T-cell (primary cell): ENCODE results near the gene AMOT. TPM values are rescaled to one million over a fixed set of nuclear protein-coding genes. Genes with fewer than 3 reads are reported as not detected.

ENCODE experiments used
- ATAC-seq, 4 experiments: fragments of 200-7000 bp in 3 of 4; fragments of 150-1000 bp in 1 of 4; cut with Tn5 transposase; replicated peaks in 1 of 4; 1 replicate in 3 of 4; 2 replicates in 1 of 4; pipeline ENCODE4 v1.10.0; 2021; ENCODE audit warnings: moderate library complexity in 3 of 4, mild to moderate bottlenecking in 2 of 4, moderate number of reproducible peaks in 1 of 4
- CTCF ChIA-PET, 2 donors: fragments of 300-600 bp; sonication (Branson Sonifier 250); formaldehyde crosslinking; loops; one replicate each; lab custom pipeline; 2022; ENCODE audit warnings: antibody characterized with exemption in 2 of 2; lab: Charles Lee
- POLR2A ChIA-PET, 2 donors: fragments of 300-600 bp; sonication (Branson Sonifier 250); formaldehyde crosslinking; loops; one replicate each; lab custom pipeline; 2022; ENCODE audit warnings: antibody characterized with exemption in 2 of 2; lab: Charles Lee
- DNase-seq, 35 experiments: peaks; one replicate each; pipeline versions ENCODE4 v3.0.0 to v3.0.0-alpha.2; 2013 to 2023
- H3K27ac ChIP-seq: one replicate; pipeline ENCODE4 v1.5.1; 2013; ENCODE audit warnings: low read length
- H3K27me3 ChIP-seq, 2 experiments: replicated peaks in 1 of 2; 1 replicate in 1 of 2; 2 replicates in 1 of 2; pipeline versions ENCODE4 v1.6.1 to v1.7.0; 2013; ENCODE audit warnings: low read length in 1 of 2, mixed read lengths in 1 of 2; ENCODE audit not compliant: control insufficient read depth in 2 of 2, insufficient read depth in 2 of 2; ENCODE audit errors: extremely low read depth in 1 of 2
- H3K36me3 ChIP-seq, 2 donors: 1 replicate in 1 of 2; 2 replicates in 1 of 2; pipeline versions ENCODE4 v1.6.1 to v1.7.0; 2013; ENCODE audit warnings: low read length in 1 of 2; ENCODE audit not compliant: control insufficient read depth in 2 of 2, insufficient read depth in 1 of 2; ENCODE audit errors: extremely low read depth in 1 of 2
- H3K4me1 ChIP-seq, 2 experiments: 1 replicate in 1 of 2; 2 replicates in 1 of 2; pipeline versions ENCODE4 v1.6.1 to v1.7.0; 2013; ENCODE audit warnings: low read length in 2 of 2, mixed read lengths in 1 of 2; ENCODE audit not compliant: insufficient read depth in 2 of 2, control insufficient read depth in 1 of 2; ENCODE audit errors: extremely low read depth in 1 of 2
- H3K4me3 ChIP-seq, 2 donors: 1 replicate in 1 of 2; 2 replicates in 1 of 2; pipeline versions ENCODE4 v1.5.1 to v1.7.0; 2013; ENCODE audit warnings: mild to moderate bottlenecking in 2 of 2, low read length in 1 of 2, moderate library complexity in 1 of 2; ENCODE audit not compliant: control insufficient read depth in 1 of 2; ENCODE audit errors: extremely low read depth in 1 of 2
- H3K9me3 ChIP-seq: 2 replicates; pipeline ENCODE4 v1.7.0; 2013
- H3K27ac Mint-ChIP-seq, 2 donors: one replicate each; pipeline ENCODE4 v1.8.0; 2020 to 2021; ENCODE audit warnings: mild to moderate bottlenecking in 2 of 2, mixed read lengths in 2 of 2
- H3K27me3 Mint-ChIP-seq, 2 donors: one replicate each; pipeline ENCODE4 v1.8.0; 2021 to 2022; ENCODE audit warnings: mixed read lengths in 2 of 2
- H3K36me3 Mint-ChIP-seq: one replicate; pipeline ENCODE4 v1.8.0; 2021; ENCODE audit warnings: mixed read lengths
- H3K4me1 Mint-ChIP-seq, 3 donors: one replicate each; pipeline ENCODE4 v1.8.0; 2020 to 2022; ENCODE audit warnings: mixed read lengths in 3 of 3, mild to moderate bottlenecking in 1 of 3
- H3K4me3 Mint-ChIP-seq, 3 donors: one replicate each; pipeline ENCODE4 v1.8.0; 2020 to 2022; ENCODE audit warnings: mild to moderate bottlenecking in 3 of 3, mixed read lengths in 3 of 3, moderate library complexity in 3 of 3
- H3K9me3 Mint-ChIP-seq, 3 donors: one replicate each; pipeline ENCODE4 v1.8.0; 2020 to 2022; ENCODE audit warnings: mixed read lengths in 3 of 3
- WGBS: methylation state at CpG from one replicate; pipeline ENCODE4 v1.1.5; 2013; ENCODE audit warnings: missing lambda C conversion rate; ENCODE audit not compliant: insufficient coverage; 5-methylcytosine and 5-hydroxymethylcytosine counted together
- total RNA-seq, 35 experiments: library from RNA in 6 of 35; stranded (reverse) in 6 of 35; fragments of 120-200 nt in 1 of 35; gene quantifications; one replicate each; pipeline versions ENCODE4 v1.2.1 to v1.2.4 and lab custom pipeline; 2013 to 2026

The AMOT gene
- total RNA-seq, 5 donors from 2014 or later (not counting 1 experiment from before 2014, with no cell fraction given): 2.7 to 3.9 (median 3.6) TPM

GRCh38 chrX:112774651-112775293, 65.9 kb downstream of the AMOT start:
- H3K4me3 Mint-ChIP-seq: no peak overlapping the region
- Histone ChIP-seq H3K27ac (no peak overlapping the region), H3K36me3 (no peaks in the 10 kb centered on the region), H3K4me1 (no peaks in the 10 kb centered on the region), H3K9me3 (no peaks in the 10 kb centered on the region), H3K4me3 (no peak overlapping the region), H3K27me3 (no peaks in the 10 kb centered on the region)
- no peak for DNase-seq
- 100% methylated on average over 2 of the region's 10 CpGs for WGBS
- H3K36me3 Mint-ChIP-seq: peaks cover 17% of the 10 kb centered on the region
- H3K27ac Mint-ChIP-seq: no peak overlapping the region
- ChIA-PET POLR2A (no interaction called here), CTCF (no interaction called here)
- H3K27me3 Mint-ChIP-seq: peaks cover 0 to 10% of the 10 kb centered on the region in 2 donors
- no peaks in the 10 kb centered on the region for H3K9me3 Mint-ChIP-seq
- no peaks in the 10 kb centered on the region for H3K4me1 Mint-ChIP-seq
- no peak for ATAC-seq

- no peak for DNase-seq
- H3K4me1 ChIP-seq: no peaks in the 10 kb centered on the region
- no peak for ATAC-seq
- H3K36me3 Mint-ChIP-seq: peaks cover 17% of the 10 kb centered on the region
- H3K27ac ChIP-seq: no peak overlapping the region
- H3K9me3 ChIP-seq: no peaks in the 10 kb centered on the region
- H3K36me3 ChIP-seq: no peaks in the 10 kb centered on the region
- H3K27ac Mint-ChIP-seq: no peak overlapping the region
- WGBS: no CpG with 5 or more reads among the region's 4 CpGs
- H3K27me3 Mint-ChIP-seq: peaks cover 0 to 10% of the 10 kb centered on the region in 2 donors
- H3K9me3 Mint-ChIP-seq: no peaks in the 10 kb centered on the region
- H3K4me3 ChIP-seq: no peak overlapping the region
- ChIA-PET CTCF (no interaction called here), POLR2A (no interaction called here)
- no peaks in the 10 kb centered on the region for H3K4me1 Mint-ChIP-seq
- H3K4me3 Mint-ChIP-seq: no peak overlapping the region
- no peaks in the 10 kb centered on the region for H3K27me3 ChIP-seq
Measured at GRCh38 chrX:112774142-112774541, 66.5 kb downstream of the AMOT start.

GRCh38 chrX:112769034-112769433, 71.6 kb downstream of the AMOT start:
- no peaks in the 10 kb centered on the region for H3K9me3 Mint-ChIP-seq
- Histone ChIP-seq H3K27me3 (no peaks in the 10 kb centered on the region), H3K36me3 (no peaks in the 10 kb centered on the region), H3K27ac (no peak overlapping the region), H3K9me3 (no peaks in the 10 kb centered on the region), H3K4me3 (no peak overlapping the region), H3K4me1 (no peaks in the 10 kb centered on the region)
- WGBS: no CpG with 5 or more reads among the region's 3 CpGs
- H3K27ac Mint-ChIP-seq: no peak overlapping the region
- peaks cover 0 to 7% of the 10 kb centered on the region in 2 donors for H3K27me3 Mint-ChIP-seq
- ChIA-PET CTCF (no interaction called here), POLR2A (no interaction called here)
- ATAC-seq: no peak
- H3K4me3 Mint-ChIP-seq: no peak overlapping the region
- H3K36me3 Mint-ChIP-seq: no peaks in the 10 kb centered on the region
- H3K4me1 Mint-ChIP-seq: no peaks in the 10 kb centered on the region
- no peak for DNase-seq

- Histone ChIP-seq H3K27ac (no peak overlapping the region), H3K27me3 (no peaks in the 10 kb centered on the region), H3K4me1 (no peaks in the 10 kb centered on the region), H3K36me3 (no peaks in the 10 kb centered on the region), H3K4me3 (no peak overlapping the region), H3K9me3 (no peaks in the 10 kb centered on the region)
- POLR2A ChIA-PET: no interaction called here
- Mint-ChIP-seq H3K27ac (no peak overlapping the region), H3K4me3 (no peak overlapping the region), H3K36me3 (no peaks in the 10 kb centered on the region), H3K9me3 (no peaks in the 10 kb centered on the region), H3K4me1 (no peaks in the 10 kb centered on the region), H3K27me3 (peaks cover 0 to 7% of the 10 kb centered on the region in 2 donors)
- ATAC-seq (no peak), DNase-seq (no peak)
- CTCF ChIA-PET: no interaction called here
- no CpG with 5 or more reads among the region's 2 CpGs for WGBS
Measured at GRCh38 chrX:112768563-112768962, 72.1 kb downstream of the AMOT start.

- no peaks in the 10 kb centered on the region for H3K36me3 Mint-ChIP-seq
- H3K9me3 Mint-ChIP-seq: no peaks in the 10 kb centered on the region
- peaks cover 0 to 12% of the 10 kb centered on the region in 2 donors for H3K27me3 Mint-ChIP-seq
- no CpG with 5 or more reads among the region's 2 CpGs for WGBS
- no peaks in the 10 kb centered on the region for H3K27me3 ChIP-seq
- POLR2A ChIA-PET: no interaction called here
- H3K4me1 ChIP-seq: no peaks in the 10 kb centered on the region
- H3K4me3 Mint-ChIP-seq: no peak overlapping the region
- no peak for DNase-seq
- no peak for ATAC-seq
- no peak overlapping the region for H3K4me3 ChIP-seq
- H3K9me3 ChIP-seq: no peaks in the 10 kb centered on the region
- CTCF ChIA-PET: no interaction called here
- no peaks in the 10 kb centered on the region for H3K4me1 Mint-ChIP-seq
- no peak overlapping the region for H3K27ac ChIP-seq
- H3K27ac Mint-ChIP-seq: no peak overlapping the region
- no peaks in the 10 kb centered on the region for H3K36me3 ChIP-seq
Measured at GRCh38 chrX:112766774-112767173, 73.9 kb downstream of the AMOT start.

- ATAC-seq: no peak
- Histone ChIP-seq H3K4me1 (no peaks in the 10 kb centered on the region), H3K9me3 (no peaks in the 10 kb centered on the region), H3K4me3 (no peak overlapping the region), H3K27ac (no peak overlapping the region), H3K36me3 (no peaks in the 10 kb centered on the region), H3K27me3 (no peaks in the 10 kb centered on the region)
- 55% methylated on average over 2 of the region's 7 CpGs for WGBS
- no peaks in the 10 kb centered on the region for H3K36me3 Mint-ChIP-seq
- ChIA-PET CTCF (no interaction called here), POLR2A (no interaction called here)
- no peaks in the 10 kb centered on the region for H3K4me1 Mint-ChIP-seq
- H3K27me3 Mint-ChIP-seq: peaks cover 3 to 35% of the 10 kb centered on the region in 2 donors
- H3K4me3 Mint-ChIP-seq: no peak overlapping the region
- no peak for DNase-seq
- H3K27ac Mint-ChIP-seq: no peak overlapping the region
- H3K9me3 Mint-ChIP-seq: no peaks in the 10 kb centered on the region
Measured at GRCh38 chrX:112761242-112762207, 79.1 kb downstream of the AMOT start.
